GM19025 (cell line): ENCODE measurements around the gene TRIM41.
"Not testable (repeated sequence)": the region's sequence is repeated elsewhere in the genome, so short reads cannot be mapped to it uniquely, and the experiment has no call there.

Source experiments
- ATAC-seq: cut with Tn5 transposase; IDR thresholded peaks from one replicate; pipeline ENCODE4 v1.9.1; 2021; ENCODE audit warnings: mild to moderate bottlenecking, low read depth, moderate library complexity; ENCODE audit not compliant: unreplicated experiment

The TRIM41 gene

GRCh38 chr5:181209006-181209405 is 14.1 kb upstream of the TRIM41 start:
- not testable (repeated sequence) for ATAC-seq

GRCh38 chr5:181210148-181210547 is 12.9 kb upstream of the TRIM41 start:
- ATAC-seq, result not testable (repeated sequence)

GRCh38 chr5:181210698-181211097 is 12.4 kb upstream of the TRIM41 start:
- ATAC-seq, result not testable (repeated sequence)

GRCh38 chr5:181211208-181211607 is 11.9 kb upstream of the TRIM41 start:
- ATAC-seq, result no peak

- no peak for ATAC-seq
These were observed 11.0 kb upstream of the TRIM41 start for GRCh38 chr5:181212080-181212479.

- ATAC-seq, result no peak
These were observed 10.1 kb upstream of the TRIM41 start for GRCh38 chr5:181212934-181213333.

- ATAC-seq, result not testable (repeated sequence)
These were observed 8.8 kb upstream of the TRIM41 start for GRCh38 chr5:181214249-181214648.

- ATAC-seq, result no peak
These were observed 6.8 kb upstream of the TRIM41 start for GRCh38 chr5:181215997-181216989.

- ATAC-seq, result no peak
These were observed 5.8 kb upstream of the TRIM41 start for GRCh38 chr5:181217111-181217802.

- ATAC-seq, result no peak
These were observed 5.3 kb upstream of the TRIM41 start for GRCh38 chr5:181217803-181218062.

GRCh38 chr5:181218795-181219124 is 4.3 kb upstream of the TRIM41 start:
- ATAC-seq, result no peak

- ATAC-seq, result no peak
These were observed 3.6 kb upstream of the TRIM41 start for GRCh38 chr5:181219262-181220177.

- no peak for ATAC-seq
These were observed 2.9 kb upstream of the TRIM41 start for GRCh38 chr5:181220178-181220515.

- no peak for ATAC-seq
These were observed 1.8 kb upstream of the TRIM41 start for GRCh38 chr5:181221105-181221791.

GRCh38 chr5:181221792-181222629 is 1.1 kb upstream of the TRIM41 start:
- peak; percentile 24 for ATAC-seq

- ATAC-seq, result no peak
These were observed 437 bp upstream of the TRIM41 start for GRCh38 chr5:181222630-181223057.

- ATAC-seq, result no peak
These were observed 778 bp downstream of the TRIM41 start for GRCh38 chr5:181223729-181224389.

GRCh38 chr5:181224390-181225229 is 1.5 kb downstream of the TRIM41 start:
- ATAC-seq, result no peak
